NT2/D1 (cell line): ENCODE results near the gene RAP1B.
"Not testable (repeated sequence)": the region's sequence is repeated elsewhere in the genome, so short reads cannot be mapped to it uniquely, and the experiment has no call there.

Source experiments
- DNase-seq: peaks from one replicate; pipeline ENCODE4 v3.0.0-alpha.2; 2011; ENCODE audit warnings: low read depth, low spot score
- H3K27me3 ChIP-seq: 2 replicates; pipeline ENCODE4 v1.6.0; 2011; ENCODE audit warnings: mild to moderate bottlenecking; ENCODE audit not compliant: insufficient read length, insufficient read depth
- H3K36me3 ChIP-seq: 2 replicates; pipeline ENCODE4 v1.6.1; 2011; ENCODE audit warnings: mild to moderate bottlenecking, low read length, mixed read lengths; ENCODE audit not compliant: insufficient read depth, insufficient read length
- H3K4me1 ChIP-seq: 2 replicates; pipeline ENCODE4 v1.5.1; 2011; ENCODE audit not compliant: insufficient read depth, insufficient read length
- H3K4me3 ChIP-seq: 2 replicates; pipeline ENCODE4 v1.5.1; 2011; ENCODE audit warnings: low read depth; ENCODE audit not compliant: insufficient read length
- H3K9ac ChIP-seq: 2 replicates; pipeline ENCODE4 v1.6.0; 2011; ENCODE audit warnings: low read depth; ENCODE audit not compliant: insufficient read length
- H3K9me3 ChIP-seq: 2 replicates; pipeline ENCODE4 v1.5.1; 2011; ENCODE audit warnings: mild to moderate bottlenecking, low read length; ENCODE audit not compliant: insufficient read depth
- SUZ12 ChIP-seq: IDR thresholded peaks from 2 replicates; pipeline ENCODE4 v1.6.1; 2011; ENCODE audit not compliant: insufficient read length, insufficient read depth; ENCODE audit errors: extremely low read depth
- YY1 ChIP-seq: IDR thresholded peaks from 2 replicates; pipeline ENCODE4 v1.6.1; 2011; ENCODE audit not compliant: insufficient read length, insufficient read depth
- ZNF274 ChIP-seq: IDR thresholded peaks from 2 replicates; pipeline ENCODE4 v1.6.1; 2011; ENCODE audit warnings: mild to moderate bottlenecking, low read depth, low read length

Gene RAP1B

DNA sequence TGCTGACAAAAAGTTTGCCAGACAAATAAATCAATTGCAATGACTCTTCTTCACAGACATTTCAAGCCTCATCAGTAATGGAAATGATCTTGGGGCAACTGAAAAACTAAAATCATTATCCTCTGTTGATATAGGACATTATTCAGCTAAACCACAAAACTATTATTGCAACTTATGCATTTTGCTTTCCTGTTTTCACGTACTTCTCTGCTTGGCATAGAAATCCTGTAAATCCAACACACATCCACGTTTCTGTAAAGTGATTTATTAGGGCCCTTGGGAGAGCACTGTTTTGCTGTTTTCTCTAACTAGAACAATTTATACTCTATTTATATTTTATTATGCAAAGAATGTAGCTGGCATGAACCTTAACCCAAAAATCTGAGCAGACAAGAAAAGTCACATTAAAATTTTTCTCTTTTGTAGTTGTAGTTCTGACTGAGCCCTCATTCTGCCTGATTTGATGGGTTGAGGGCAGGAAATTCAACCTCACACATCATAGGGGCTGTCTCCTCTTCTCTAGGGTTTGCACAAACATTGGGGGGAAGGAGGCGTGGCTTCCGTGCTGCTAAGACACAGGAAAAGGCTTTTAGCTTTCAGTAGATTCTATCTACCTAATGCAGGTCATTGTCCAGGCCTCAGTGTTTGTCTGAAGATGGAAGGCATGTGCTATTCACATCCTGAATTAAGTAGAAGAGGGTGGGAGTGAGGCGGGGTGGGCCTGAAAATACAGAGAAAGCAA, 64.6 kb downstream of the RAP1B start:
- no peak overlapping the region for H3K4me3 ChIP-seq
- no peaks in the 10 kb centered on the region for H3K27me3 ChIP-seq
- no peak for DNase-seq
- no peaks in the 10 kb centered on the region for H3K4me1 ChIP-seq
- H3K9ac ChIP-seq, result no peak overlapping the region
- TF ChIP-seq YY1 (no peak), ZNF274 (no peak), SUZ12 (no peak)
- H3K36me3 ChIP-seq, result no peaks in the 10 kb centered on the region
- H3K9me3 ChIP-seq, result no peaks in the 10 kb centered on the region

DNA sequence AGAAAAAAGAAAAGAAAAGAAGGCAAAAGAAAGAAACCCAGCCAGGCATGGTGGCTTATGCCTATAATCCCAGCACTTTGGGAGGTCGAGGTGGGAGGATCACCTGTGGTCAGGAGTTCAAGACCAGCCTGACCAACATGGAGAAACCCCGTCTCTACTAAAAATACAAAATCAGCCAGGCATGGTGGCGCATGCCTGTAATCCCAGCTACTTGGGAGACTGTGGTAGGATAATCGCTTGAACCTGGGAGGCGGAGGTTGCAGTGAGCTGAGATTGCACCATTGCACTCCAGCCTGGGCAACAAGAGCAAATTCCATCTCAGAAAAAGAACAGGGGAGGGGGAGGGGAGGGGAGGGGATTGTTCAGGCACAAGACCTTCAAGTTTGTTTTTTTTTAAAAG, 66.2 kb downstream of the RAP1B start:
- DNase-seq, H3K4me3 ChIP-seq, H3K27me3 ChIP-seq, H3K9me3 ChIP-seq, H3K4me1 ChIP-seq, H3K9ac ChIP-seq, H3K36me3 ChIP-seq: not testable (repeated sequence)

DNA sequence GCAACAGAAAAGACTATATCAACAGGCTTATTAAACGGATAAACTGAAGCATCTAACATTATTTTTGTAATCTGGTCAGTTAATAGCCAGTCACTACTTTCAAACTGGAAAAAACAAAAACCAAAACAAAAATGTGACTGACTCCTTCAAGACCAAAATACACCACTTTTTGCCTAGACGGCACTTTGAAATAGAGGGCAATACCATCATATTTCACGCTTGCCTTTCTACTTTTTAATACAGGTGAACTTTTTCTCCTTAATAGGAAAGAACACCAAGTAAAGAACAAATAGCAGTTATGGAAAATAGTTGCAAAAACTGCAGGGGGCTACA, 75.5 kb downstream of the RAP1B start:
- no peak for DNase-seq
- no peaks in the 10 kb centered on the region for H3K9me3 ChIP-seq
- no peaks in the 10 kb centered on the region for H3K4me1 ChIP-seq
- TF ChIP-seq YY1 (no peak), ZNF274 (no peak), SUZ12 (no peak)
- peak overlapping the region; percentile 52 for H3K9ac ChIP-seq
- H3K36me3 ChIP-seq, result peaks cover 29% of the 10 kb centered on the region
- peak overlapping the region; percentile 97 for H3K4me3 ChIP-seq
- no peaks in the 10 kb centered on the region for H3K27me3 ChIP-seq

DNA sequence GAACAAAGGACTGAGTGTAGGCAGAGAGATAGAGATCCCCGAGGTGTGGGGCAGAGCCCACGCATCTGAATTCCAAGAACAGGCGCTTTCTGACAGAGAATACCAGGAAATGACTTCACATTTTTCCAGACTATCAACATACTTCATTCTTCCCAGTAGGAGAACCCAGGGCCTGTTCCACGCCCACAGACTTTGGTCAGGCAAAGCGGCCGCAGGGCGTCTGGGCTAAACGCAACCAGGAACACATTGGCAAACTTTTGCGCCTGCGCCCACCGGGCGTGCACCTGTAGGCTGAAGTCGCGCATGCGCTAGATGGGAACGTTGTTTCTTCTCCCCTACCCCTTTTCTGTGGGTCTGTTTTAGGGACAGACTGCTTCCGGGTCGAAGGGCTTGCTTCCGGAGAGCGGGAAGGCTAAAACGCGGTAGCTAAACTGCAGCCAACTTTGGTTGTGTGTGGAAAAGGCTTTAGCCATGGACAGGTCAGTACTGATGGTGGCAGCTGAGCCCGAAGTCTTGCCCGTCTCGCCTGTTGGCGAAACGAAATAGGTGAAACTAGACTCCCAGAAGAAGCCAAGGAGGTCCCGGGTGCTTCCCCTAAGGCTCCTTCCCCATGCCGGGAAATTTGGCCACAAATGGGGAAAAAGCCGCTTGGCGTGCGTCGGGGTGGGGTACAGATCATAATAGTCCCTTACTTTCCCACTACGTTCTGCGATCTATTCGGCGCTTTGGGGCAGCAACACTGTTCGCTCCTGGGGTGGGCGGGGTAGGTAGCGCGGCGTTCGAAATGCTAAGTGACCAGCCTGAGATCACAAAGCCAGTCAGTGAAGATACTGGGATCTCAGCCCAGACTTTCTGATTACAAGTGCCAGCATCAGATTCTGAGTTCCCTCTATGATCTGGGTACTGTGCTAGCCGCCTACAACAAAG, 76.2 kb downstream of the RAP1B start, which contains the start of gene NUP107:
TSS of gene NUP107 (plus strand) at position 384 of the 927 bp plus-strand sequence. CDS start at position 472, 88 bp downstream.
- Histone ChIP-seq H3K9ac (peak within 1 kb of the TSS; percentile 96), H3K27me3 (no peaks in the 10 kb centered on the region), H3K4me3 (peak within 1 kb of the TSS; percentile 97), H3K9me3 (no peaks in the 10 kb centered on the region), H3K4me1 (no peaks in the 10 kb centered on the region), H3K36me3 (peaks cover 35% of the 10 kb centered on the region)
- no peak for TF ChIP-seq YY1
- TF ChIP-seq SUZ12, result no peak
- no peak for TF ChIP-seq ZNF274
- peak; percentile 97 for DNase-seq

DNA sequence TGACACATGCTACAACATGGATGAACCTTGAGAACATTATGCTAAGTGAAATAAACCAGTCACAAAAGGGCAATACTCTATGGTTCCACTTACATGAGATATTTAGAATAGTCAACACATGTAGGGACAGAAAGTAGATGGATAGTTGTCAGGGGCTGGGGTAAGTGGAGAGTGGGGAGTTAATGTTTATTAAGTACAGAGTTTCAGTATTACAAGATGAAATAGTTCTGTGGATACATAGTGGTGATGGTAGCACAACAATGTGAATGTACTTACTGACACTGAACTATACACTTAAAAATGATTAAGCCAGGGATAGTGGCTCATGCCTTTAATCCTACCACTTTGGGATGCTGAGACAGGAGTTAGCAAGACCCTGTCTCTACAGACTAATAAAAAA, 84.8 kb downstream of the RAP1B start:
- H3K9me3 ChIP-seq, result no peaks in the 10 kb centered on the region
- no peak overlapping the region for H3K9ac ChIP-seq
- no peaks in the 10 kb centered on the region for H3K27me3 ChIP-seq
- no peak for DNase-seq
- H3K4me3 ChIP-seq, result no peak overlapping the region
- TF ChIP-seq SUZ12 (no peak), ZNF274 (no peak), YY1 (no peak)
- H3K36me3 ChIP-seq, result peaks cover 81% of the 10 kb centered on the region
- H3K4me1 ChIP-seq, result no peaks in the 10 kb centered on the region

DNA sequence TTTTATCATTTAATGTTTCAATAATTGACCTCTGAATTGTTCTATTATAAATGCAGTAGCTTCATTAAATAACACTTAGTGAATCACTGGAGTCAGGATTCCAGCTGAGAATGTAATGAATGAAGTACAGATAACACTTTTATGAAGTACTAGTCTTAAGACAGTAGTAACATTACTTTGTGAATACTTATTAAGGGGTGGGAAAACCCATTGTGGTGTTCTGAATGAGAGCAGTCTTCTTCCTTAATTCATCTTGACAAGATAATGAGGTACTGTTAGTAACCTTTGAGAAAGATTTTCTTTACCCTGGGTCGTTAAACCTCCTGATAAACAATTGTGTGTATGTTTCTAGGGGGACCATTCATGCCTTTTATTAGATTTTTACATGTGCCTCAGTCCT, 88.8 kb downstream of the RAP1B start:
- no peak for TF ChIP-seq SUZ12
- TF ChIP-seq ZNF274, result no peak
- no peak for TF ChIP-seq YY1
- H3K9ac ChIP-seq, result no peak overlapping the region
- H3K36me3 ChIP-seq, result peaks cover 80% of the 10 kb centered on the region

More for the DNA sequence above, 88.8 kb downstream of the RAP1B start:
- Histone ChIP-seq H3K9me3 (no peaks in the 10 kb centered on the region), H3K4me3 (no peak overlapping the region), H3K4me1 (no peaks in the 10 kb centered on the region), H3K27me3 (no peaks in the 10 kb centered on the region)
- DNase-seq, result no peak
